Upper lobe of left lung (tissue), 4 donors: ENCODE data around the gene TLX3.

Experiments
- CTCF ChIP-seq, 6 experiments: fragments of 450-650 bp in 4 of 6; fragments of 200-600 bp in 2 of 6; sonication (generic) in 2 of 6; IDR thresholded peaks; one replicate each; pipeline ENCODE4 v1.5.1; 2016 to 2019; ENCODE audit warnings: antibody characterized with exemption in 6 of 6
- EP300 ChIP-seq, 4 donors: sonication (generic); formaldehyde crosslinking; IDR thresholded peaks; one replicate each; pipeline ENCODE4 v1.5.1; 2017; ENCODE audit warnings: antibody characterized with exemption in 4 of 4, control low read depth in 2 of 4
- POLR2A ChIP-seq, 4 donors: fragments of 450-650 bp; IDR thresholded peaks; one replicate each; pipeline ENCODE4 v1.5.1; 2016 to 2017; ENCODE audit warnings: antibody characterized with exemption in 4 of 4, mild to moderate bottlenecking in 2 of 4
- POLR2AphosphoS5 ChIP-seq, 2 donors: sonication (generic); formaldehyde crosslinking; IDR thresholded peaks; one replicate each; pipeline ENCODE4 v1.5.1; 2017; ENCODE audit warnings: antibody characterized with exemption in 2 of 2

- TF ChIP-seq POLR2A (IDR thresholded peaks at IDR 0.05): no peak
- TF ChIP-seq CTCF (IDR thresholded peaks at IDR 0.05): no peak
- no peak for TF ChIP-seq EP300 (IDR thresholded peaks at IDR 0.05)
- no peak for TF ChIP-seq POLR2AphosphoS5 (IDR thresholded peaks at IDR 0.05)
Observed at GRCh38 chr5:171337210-171337569, 28.1 kb downstream of the TLX3 start.
